Measurements from ENCODE around the gene LMO7. TPM values are rescaled to one million over a fixed set of nuclear protein-coding genes. Genes with fewer than 3 reads are reported as not detected.

Gene LMO7
- total RNA-seq, 1 donor from 2014 or later, result 73.3 TPM

DNA sequence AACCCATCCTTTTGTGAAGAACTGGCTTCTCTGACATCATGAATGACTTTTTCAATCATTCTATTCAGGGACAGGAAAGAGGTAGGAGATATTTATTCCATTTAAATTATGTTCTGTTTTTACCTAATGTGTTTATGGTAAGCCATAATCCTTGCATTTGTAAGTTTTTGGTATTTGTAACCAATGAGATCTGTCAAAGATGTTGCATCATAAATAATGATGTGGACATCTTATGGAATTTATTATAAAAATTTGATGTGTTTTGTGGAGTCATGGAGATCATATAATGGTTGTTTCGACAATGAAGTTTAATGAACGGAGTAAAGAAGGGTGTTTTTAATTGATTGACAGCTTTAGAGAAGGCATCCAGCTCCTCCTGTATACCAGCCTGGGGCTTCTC, 67.6 kb downstream of the LMO7 start:
- TF ChIP-seq, protein P1, sequence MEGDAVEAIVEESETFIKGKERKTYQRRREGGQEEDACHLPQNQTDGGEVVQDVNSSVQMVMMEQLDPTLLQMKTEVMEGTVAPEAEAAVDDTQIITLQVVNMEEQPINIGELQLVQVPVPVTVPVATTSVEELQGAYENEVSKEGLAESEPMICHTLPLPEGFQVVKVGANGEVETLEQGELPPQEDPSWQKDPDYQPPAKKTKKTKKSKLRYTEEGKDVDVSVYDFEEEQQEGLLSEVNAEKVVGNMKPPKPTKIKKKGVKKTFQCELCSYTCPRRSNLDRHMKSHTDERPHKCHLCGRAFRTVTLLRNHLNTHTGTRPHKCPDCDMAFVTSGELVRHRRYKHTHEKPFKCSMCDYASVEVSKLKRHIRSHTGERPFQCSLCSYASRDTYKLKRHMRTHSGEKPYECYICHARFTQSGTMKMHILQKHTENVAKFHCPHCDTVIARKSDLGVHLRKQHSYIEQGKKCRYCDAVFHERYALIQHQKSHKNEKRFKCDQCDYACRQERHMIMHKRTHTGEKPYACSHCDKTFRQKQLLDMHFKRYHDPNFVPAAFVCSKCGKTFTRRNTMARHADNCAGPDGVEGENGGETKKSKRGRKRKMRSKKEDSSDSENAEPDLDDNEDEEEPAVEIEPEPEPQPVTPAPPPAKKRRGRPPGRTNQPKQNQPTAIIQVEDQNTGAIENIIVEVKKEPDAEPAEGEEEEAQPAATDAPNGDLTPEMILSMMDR (conservative IDR thresholded peaks at IDR 0.05), result no peak
- no peaks in the 10 kb centered on the region for H3K27me3 Mint-ChIP-seq
- peak overlapping the region; percentile 97 for H3K27ac Mint-ChIP-seq
- H3K4me3 Mint-ChIP-seq, result no peak overlapping the region
- DNase-seq (ENCODE audit: extremely low spot score, unreplicated experiment), result no peak
- H3K4me1 Mint-ChIP-seq (ENCODE audit: unreplicated experiment), result no peaks in the 10 kb centered on the region
- peaks cover 12% of the 10 kb centered on the region for H3K9me3 Mint-ChIP-seq
- no peaks in the 10 kb centered on the region for H3K36me3 Mint-ChIP-seq

DNA sequence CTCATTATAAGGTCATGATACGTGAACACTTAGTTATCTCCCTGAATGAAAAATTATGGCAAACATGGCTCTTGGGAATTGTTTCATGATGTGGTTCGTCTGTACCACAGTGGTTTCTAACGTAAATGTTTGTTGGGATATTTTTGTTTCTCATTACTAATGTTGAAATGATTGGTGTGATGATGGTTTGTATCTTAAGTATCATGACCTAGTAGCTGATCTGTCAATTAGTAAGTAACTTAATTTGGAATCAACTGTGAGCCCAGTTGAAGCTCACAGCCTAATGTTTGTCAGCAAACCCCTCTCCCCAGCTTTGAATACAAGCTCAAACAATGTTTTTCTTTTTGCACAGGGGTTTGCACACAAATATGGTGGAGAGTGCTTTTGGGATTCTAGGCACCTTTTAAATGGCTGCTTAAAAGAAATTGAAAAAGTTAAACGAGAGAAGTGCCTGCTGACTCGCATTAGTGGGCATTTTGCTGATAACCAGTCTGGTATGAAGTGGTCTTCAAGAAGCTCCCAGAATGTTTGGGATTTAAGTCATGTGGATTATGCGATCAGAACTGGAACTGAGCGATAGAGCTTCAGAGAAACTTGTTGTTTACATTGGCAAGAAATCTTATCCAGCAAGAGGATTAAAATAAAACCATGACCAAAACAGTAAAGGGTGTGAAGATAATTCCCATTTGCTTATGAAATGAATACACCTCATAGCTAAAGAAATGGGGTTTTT, 68.2 kb downstream of the LMO7 start:
- Mint-ChIP-seq H3K27ac (peak overlapping the region; percentile 97), H3K36me3 (no peaks in the 10 kb centered on the region), H3K4me1 (ENCODE audit: unreplicated experiment) (no peaks in the 10 kb centered on the region)

DNA sequence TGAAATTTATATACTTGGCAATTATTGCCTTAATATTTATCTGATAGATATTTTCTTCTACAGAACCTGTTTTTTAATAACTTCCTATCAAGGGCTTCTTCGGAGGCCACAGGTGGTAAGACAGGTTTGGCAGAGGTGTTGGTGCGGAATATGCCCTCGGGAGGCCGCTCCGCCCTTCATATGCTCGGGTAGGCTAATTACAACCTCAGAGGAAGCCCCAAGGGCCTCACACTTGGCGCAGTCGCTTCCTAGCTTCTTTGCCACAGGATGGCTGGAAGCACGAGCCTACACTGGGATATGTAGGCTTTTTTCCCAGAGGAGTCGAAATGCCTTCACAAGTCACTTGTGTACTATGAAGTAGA, 68.8 kb downstream of the LMO7 start:
- Mint-ChIP-seq H3K9me3 (peaks cover 12% of the 10 kb centered on the region), H3K4me1 (ENCODE audit: unreplicated experiment) (no peaks in the 10 kb centered on the region), H3K27me3 (no peaks in the 10 kb centered on the region), H3K4me3 (peak overlapping the region; percentile 65), H3K36me3 (no peaks in the 10 kb centered on the region), H3K27ac (peak overlapping the region; percentile 97)
- no peak for DNase-seq (ENCODE audit: extremely low spot score, unreplicated experiment)
- TF ChIP-seq, protein P1 (conservative IDR thresholded peaks at IDR 0.05), result no peak

More for the DNA sequence above, 68.2 kb downstream of the LMO7 start:
- peaks cover 12% of the 10 kb centered on the region for H3K9me3 Mint-ChIP-seq
- H3K4me3 Mint-ChIP-seq, result no peak overlapping the region
- TF ChIP-seq, protein P1 (conservative IDR thresholded peaks at IDR 0.05), result no peak
- no peaks in the 10 kb centered on the region for H3K27me3 Mint-ChIP-seq
- no peak for DNase-seq (ENCODE audit: extremely low spot score, unreplicated experiment)

DNA sequence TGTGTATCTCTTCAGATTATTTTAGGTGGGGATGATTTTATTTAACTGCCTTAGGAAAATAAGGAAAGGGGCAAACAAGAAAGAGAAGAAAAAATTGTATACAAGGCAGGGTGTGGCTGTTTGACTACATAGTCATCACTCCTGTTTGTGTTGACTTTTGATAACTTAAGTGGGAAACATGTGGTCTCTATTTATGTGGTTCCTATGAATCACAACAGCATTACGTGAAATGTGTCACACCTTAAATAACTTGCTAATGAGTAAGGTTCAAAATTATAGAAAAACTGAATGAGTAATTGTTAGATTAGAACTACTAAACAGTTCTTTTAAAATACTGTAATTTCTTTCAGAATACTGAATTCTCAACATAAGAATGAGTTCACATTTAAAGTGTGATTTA, 69.3 kb downstream of the LMO7 start:
- Mint-ChIP-seq H3K4me3 (peak overlapping the region; percentile 65), H3K36me3 (no peaks in the 10 kb centered on the region), H3K9me3 (peaks cover 7% of the 10 kb centered on the region), H3K4me1 (ENCODE audit: unreplicated experiment) (no peaks in the 10 kb centered on the region), H3K27me3 (no peaks in the 10 kb centered on the region), H3K27ac (peak overlapping the region; percentile 97)
- TF ChIP-seq, protein P1 (conservative IDR thresholded peaks at IDR 0.05), result no peak
- no peak for DNase-seq (ENCODE audit: extremely low spot score, unreplicated experiment)

DNA sequence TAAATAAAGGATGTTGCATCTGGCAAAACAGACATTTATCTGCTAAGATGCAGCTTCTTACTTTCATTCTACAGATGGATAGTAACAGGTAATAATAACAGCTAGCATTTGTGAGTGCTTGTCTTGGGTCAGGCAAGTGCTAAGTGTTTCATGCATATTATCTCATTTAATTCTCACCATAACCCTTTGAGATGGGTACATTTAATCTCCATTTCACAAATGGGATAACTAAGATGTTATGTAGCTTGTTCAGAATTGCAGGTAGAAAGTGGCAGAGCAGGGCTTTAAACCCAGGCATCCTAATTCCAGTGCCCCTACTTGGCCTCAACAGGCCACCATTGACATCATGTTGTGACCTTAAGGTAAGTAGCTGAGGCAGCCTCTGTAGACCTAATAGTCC, 69.8 kb downstream of the LMO7 start:
- DNase-seq (ENCODE audit: extremely low spot score, unreplicated experiment), result no peak
- peaks cover 5% of the 10 kb centered on the region for H3K9me3 Mint-ChIP-seq
- H3K4me1 Mint-ChIP-seq (ENCODE audit: unreplicated experiment), result no peaks in the 10 kb centered on the region
- H3K36me3 Mint-ChIP-seq, result no peaks in the 10 kb centered on the region
- no peaks in the 10 kb centered on the region for H3K27me3 Mint-ChIP-seq
- H3K27ac Mint-ChIP-seq, result peak overlapping the region; percentile 97
- TF ChIP-seq, protein P1 (conservative IDR thresholded peaks at IDR 0.05), result no peak
- H3K4me3 Mint-ChIP-seq, result no peak overlapping the region
